T-helper 22 cell (primary cell): ENCODE measurements around the gene PTTG1IP.
"Not testable (repeated sequence)": the region's sequence is repeated elsewhere in the genome, so short reads cannot be mapped to it uniquely, and the experiment has no call there.

ENCODE experiments used
- DNase-seq: peaks from one replicate; pipeline ENCODE4 v3.0.0-alpha.2; 2020; ENCODE audit warnings: low read depth

PTTG1IP gene

GRCh38 chr21:44845418-44846223, 27.9 kb downstream of the PTTG1IP start:
- peak; percentile 23 for DNase-seq

- no peak for DNase-seq
Measured at GRCh38 chr21:44844256-44844655, 29.2 kb downstream of the PTTG1IP start.

GRCh38 chr21:44842721-44843445, 30.6 kb downstream of the PTTG1IP start:
- DNase-seq: no peak

- DNase-seq: no peak
Measured at GRCh38 chr21:44842087-44842486, 31.4 kb downstream of the PTTG1IP start.

GRCh38 chr21:44840771-44841170, 32.7 kb downstream of the PTTG1IP start:
- no peak for DNase-seq

GRCh38 chr21:44838951-44839350, 34.5 kb downstream of the PTTG1IP start:
- no peak for DNase-seq

GRCh38 chr21:44838039-44838895, 35.2 kb downstream of the PTTG1IP start:
- DNase-seq: no peak

GRCh38 chr21:44837537-44837936, 36.0 kb downstream of the PTTG1IP start:
- no peak for DNase-seq

- DNase-seq: no peak
Measured at GRCh38 chr21:44836666-44837471, 36.6 kb downstream of the PTTG1IP start.

- no peak for DNase-seq
Measured at GRCh38 chr21:44836349-44836665, 37.2 kb downstream of the PTTG1IP start.

GRCh38 chr21:44835647-44835973, 37.9 kb downstream of the PTTG1IP start:
- no peak for DNase-seq

- no peak for DNase-seq
Measured at GRCh38 chr21:44834951-44835646, 38.4 kb downstream of the PTTG1IP start.

- DNase-seq: no peak
Measured at GRCh38 chr21:44834231-44834950, 39.1 kb downstream of the PTTG1IP start.

GRCh38 chr21:44833663-44834062, 39.8 kb downstream of the PTTG1IP start:
- DNase-seq: no peak

- DNase-seq: not testable (repeated sequence)
Measured at GRCh38 chr21:44832516-44833255, 40.8 kb downstream of the PTTG1IP start.

GRCh38 chr21:44831227-44831860, 42.1 kb downstream of the PTTG1IP start:
- DNase-seq: no peak

GRCh38 chr21:44829507-44830092, 43.9 kb downstream of the PTTG1IP start:
- no peak for DNase-seq

- DNase-seq: no peak
Measured at GRCh38 chr21:44828362-44829056, 45.0 kb downstream of the PTTG1IP start.
